GM23338 (cell line): ENCODE measurements around the gene TAF15. TPM values are rescaled to one million over a fixed set of nuclear protein-coding genes. Genes with fewer than 3 reads are reported as not detected.

Source experiments
- ATAC-seq: fragments of 200-7000 bp; cut with Tn5 transposase; 3 replicates; pipeline ENCODE4 v1.9.1; 2020
- DNase-seq: peaks from one replicate; pipeline ENCODE4 v3.0.0-alpha.2; 2015; ENCODE audit warnings: low spot score
- H2AFZ ChIP-seq: fragments of 200-600 bp; sonication (generic); 2 replicates; pipeline ENCODE4 v1.8.0; 2016; ENCODE audit warnings: antibody characterized with exemption, mild to moderate bottlenecking, moderate library complexity
- H3F3A ChIP-seq: fragments of 200-600 bp; sonication (generic); replicated peaks from 2 replicates; pipeline ENCODE4 v1.8.0; 2017; ENCODE audit warnings: antibody characterized with exemption, mixed run types, low read depth
- H3K27ac ChIP-seq: fragments of 200-600 bp; sonication (generic); 2 replicates; pipeline ENCODE4 v1.6.1; 2016; ENCODE audit warnings: low read depth
- H3K27me3 ChIP-seq: fragments of 200-600 bp; sonication (generic); 2 replicates; pipeline ENCODE4 v1.8.0; 2016; ENCODE audit warnings: mild to moderate bottlenecking, mixed run types, moderate library complexity; ENCODE audit not compliant: insufficient read depth
- H3K36me3 ChIP-seq: fragments of 200-600 bp; sonication (generic); 2 replicates; pipeline ENCODE4 v1.8.0; 2016; ENCODE audit warnings: mild to moderate bottlenecking; ENCODE audit not compliant: insufficient read depth
- H3K4me1 ChIP-seq: fragments of 200-600 bp; sonication (generic); 2 replicates; pipeline ENCODE4 v1.8.0; 2016; ENCODE audit warnings: mild to moderate bottlenecking, moderate library complexity; ENCODE audit not compliant: insufficient read depth
- H3K4me2 ChIP-seq: fragments of 200-600 bp; sonication (generic); 2 replicates; pipeline ENCODE4 v1.7.1; 2017; ENCODE audit warnings: mixed run types
- H3K4me3 ChIP-seq: fragments of 200-600 bp; sonication (generic); 2 replicates; pipeline ENCODE4 v1.6.1; 2016; ENCODE audit warnings: mixed run types
- H3K79me2 ChIP-seq: fragments of 200-600 bp; sonication (generic); replicated peaks from 2 replicates; pipeline ENCODE4 v1.8.0; 2017; ENCODE audit warnings: mild to moderate bottlenecking; ENCODE audit not compliant: insufficient read depth
- H3K9me2 ChIP-seq: fragments of 200-600 bp; sonication (generic); 2 replicates; pipeline ENCODE4 v1.8.0; 2017; ENCODE audit not compliant: insufficient read depth
- H4K20me1 ChIP-seq: fragments of 200-600 bp; sonication (generic); replicated peaks from 2 replicates; pipeline ENCODE4 v1.8.0; 2017; ENCODE audit warnings: mild to moderate bottlenecking; ENCODE audit not compliant: insufficient read depth
- H3K27ac Mint-ChIP-seq: 2 replicates; pipeline ENCODE4 v1.8.0; 2020; ENCODE audit warnings: inconsistent platforms, mild to moderate bottlenecking, moderate library complexity, mixed read lengths
- H3K27me3 Mint-ChIP-seq: 3 replicates; pipeline ENCODE4 v1.8.0; 2022; ENCODE audit warnings: low read depth, mild to moderate bottlenecking, moderate library complexity, mixed read lengths, inconsistent platforms; ENCODE audit not compliant: insufficient read depth, poor library complexity
- H3K36me3 Mint-ChIP-seq: 3 replicates; pipeline ENCODE4 v1.8.0; 2021; ENCODE audit warnings: low read depth, mild to moderate bottlenecking, inconsistent platforms, moderate library complexity, mixed read lengths
- H3K4me1 Mint-ChIP-seq: 3 replicates; pipeline ENCODE4 v1.8.0; 2020; ENCODE audit warnings: mild to moderate bottlenecking, inconsistent platforms, mixed read lengths
- H3K4me3 Mint-ChIP-seq: 3 replicates; pipeline ENCODE4 v1.8.0; 2021; ENCODE audit warnings: moderate library complexity, mild to moderate bottlenecking, inconsistent platforms, mixed read lengths
- H3K9me3 Mint-ChIP-seq: 3 replicates; pipeline ENCODE4 v1.8.0; 2020; ENCODE audit warnings: moderate library complexity, mild to moderate bottlenecking, inconsistent platforms, mixed read lengths
- CREB1 ChIP-seq: fragments of 250-450 bp; sonication (Bioruptor Pico); IDR thresholded peaks from 2 replicates; pipeline ENCODE4 v1.5.0; 2020; ENCODE audit warnings: low read depth, mild to moderate bottlenecking, moderate library complexity
- CTCF ChIP-seq, 2 experiments: fragments of 200-600 bp in 1 of 2; sonication (generic) in 1 of 2; conservative IDR thresholded peaks; 2 replicates each; pipeline versions ENCODE4 v1.5.1 to v1.6.1; 2016 to 2017; ENCODE audit warnings: antibody characterized with exemption in 2 of 2, low read depth in 2 of 2, mild to moderate bottlenecking in 2 of 2, moderate library complexity in 1 of 2
- ETS1 ChIP-seq: IDR thresholded peaks from 2 replicates; pipeline ENCODE4 v1.6.1; 2016; ENCODE audit warnings: antibody characterized with exemption
- EZH2 ChIP-seq: fragments of 200-600 bp; sonication (generic); IDR thresholded peaks from one replicate; pipeline ENCODE4 v1.8.0; 2017; ENCODE audit warnings: antibody characterized with exemption, mild to moderate bottlenecking, low read depth; ENCODE audit not compliant: unreplicated experiment
- EZH2phosphoT487 ChIP-seq: fragments of 200-600 bp; sonication (generic); IDR thresholded peaks from one replicate; pipeline ENCODE4 v1.8.1; 2018; ENCODE audit warnings: antibody characterized with exemption; ENCODE audit not compliant: unreplicated experiment
- JUNB ChIP-seq: IDR thresholded peaks from one replicate; pipeline ENCODE4 v1.6.1; 2016; ENCODE audit warnings: antibody characterized with exemption; ENCODE audit not compliant: unreplicated experiment
- NANOG ChIP-seq: IDR thresholded peaks from 2 replicates; pipeline ENCODE4 v1.6.1; 2016; ENCODE audit warnings: antibody characterized with exemption, borderline replicate concordance
- POLR2AphosphoS5 ChIP-seq: IDR thresholded peaks from 2 replicates; pipeline ENCODE4 v1.6.1; 2016; ENCODE audit warnings: antibody characterized with exemption, low read depth
- REST ChIP-seq: IDR thresholded peaks from one replicate; pipeline ENCODE4 v1.6.1; 2018; ENCODE audit warnings: antibody characterized with exemption; ENCODE audit not compliant: unreplicated experiment
- STAT1 ChIP-seq: IDR thresholded peaks from one replicate; pipeline ENCODE4 v1.6.1; 2016; ENCODE audit warnings: antibody characterized with exemption; ENCODE audit not compliant: unreplicated experiment
- ZNF114 ChIP-seq: fragments of 250-450 bp; sonication (Bioruptor Pico); IDR thresholded peaks from 2 replicates; pipeline ENCODE4 v1.5.0; 2020; ENCODE audit warnings: mild to moderate bottlenecking, moderate library complexity
- ZNF331 ChIP-seq: fragments of 250-450 bp; sonication (Bioruptor Pico); IDR thresholded peaks from 2 replicates; pipeline ENCODE4 v1.5.0; 2020; ENCODE audit warnings: low read depth, mild to moderate bottlenecking, moderate library complexity
- ZNF462 ChIP-seq: fragments of 250-450 bp; sonication (Bioruptor Pico); IDR thresholded peaks from 2 replicates; pipeline ENCODE4 v1.5.0; 2020; ENCODE audit warnings: mild to moderate bottlenecking, moderate library complexity
- polyA plus RNA-seq: library from polyadenylated mRNA; unstranded; fragments of >200 nt; fragmentation: Nextera tagmentation; extraction: Ambion mirVana; gene quantifications from 2 replicates; pipeline ENCODE4 v1.2.1, GENCODE V29; 2016
- total RNA-seq: library from RNA; depleted of rRNA; stranded (reverse); fragments of >200 nt; shearing (Covaris generic); gene quantifications from 2 replicates; pipeline ENCODE4 v1.2.3, GENCODE V29; 2014

Gene TAF15
- total and polyA plus RNA-seq, 2 experiments from 2014 or later = 33.8 to 109 TPM

GRCh38 chr17:35784895-35785294 is 24.4 kb upstream of the TAF15 start:
- Histone ChIP-seq H3F3A (no peaks in the 10 kb centered on the region), H3K9me2 (no peaks in the 10 kb centered on the region), H3K4me1 (no peaks in the 10 kb centered on the region), H4K20me1 (no peaks in the 10 kb centered on the region), H3K36me3 (no peaks in the 10 kb centered on the region), H3K4me3 (no peak overlapping the region), H3K27ac (no peak overlapping the region), H3K27me3 (no peaks in the 10 kb centered on the region), H2AFZ (no peak overlapping the region), H3K4me2 (no peak overlapping the region), H3K79me2 (no peaks in the 10 kb centered on the region)
- no peak overlapping the region for H3K4me3 Mint-ChIP-seq
- H3K4me1 Mint-ChIP-seq = no peaks in the 10 kb centered on the region
- H3K27ac Mint-ChIP-seq = no peak overlapping the region
- DNase-seq = no peak
- H3K36me3 Mint-ChIP-seq = no peaks in the 10 kb centered on the region
- TF ChIP-seq POLR2AphosphoS5 (no peak), ETS1 (no peak), REST (no peak), CTCF (conservative IDR thresholded peaks at IDR 0.05; ENCODE audit: low read depth in 2 of 2) (no peak), JUNB (no peak), ZNF114 (CRISPR knock-in tag) (no peak), EZH2 (no peak), ZNF331 (CRISPR knock-in tag) (no peak), NANOG (no peak), CREB1 (no peak), EZH2phosphoT487 (no peak), STAT1 (no peak), ZNF462 (CRISPR knock-in tag) (no peak)
- H3K27me3 Mint-ChIP-seq = peaks cover 3% of the 10 kb centered on the region
- no peaks in the 10 kb centered on the region for H3K9me3 Mint-ChIP-seq
- no peak for ATAC-seq
